Ovary (tissue), 9 donors: Measurements from ENCODE around the gene PID1. TPM values are rescaled to one million over a fixed set of nuclear protein-coding genes. Genes with fewer than 3 reads are reported as not detected.

Experiments
- DNase-seq, 5 donors: peaks; one replicate each; pipeline ENCODE4 v3.0.0-alpha.2; 2019 to 2020
- H3K27ac ChIP-seq, 2 donors: fragments of 200-600 bp; one replicate each; pipeline versions ENCODE4 v1.5.1 to v1.8.0; 2019 to 2022
- H3K27me3 ChIP-seq: fragments of 200-600 bp; one replicate; pipeline ENCODE4 v1.8.0; 2022
- H3K36me3 ChIP-seq: fragments of 200-600 bp; sonication (generic); one replicate; pipeline ENCODE4 v1.5.1; 2019
- H3K4me1 ChIP-seq: one replicate; pipeline ENCODE4 v1.8.1; 2013; ENCODE audit warnings: mild to moderate bottlenecking, moderate library complexity; ENCODE audit not compliant: insufficient read depth
- H3K4me3 ChIP-seq: fragments of 200-600 bp; sonication (generic); one replicate; pipeline ENCODE4 v1.5.1; 2017
- H3K9me3 ChIP-seq, 2 donors: fragments of 200-600 bp in 1 of 2; sonication (generic) in 1 of 2; one replicate each; pipeline versions ENCODE4 v1.5.1 to v1.8.1; 2013 to 2019; ENCODE audit warnings: mild to moderate bottlenecking in 1 of 2, moderate library complexity in 1 of 2
- EP300 ChIP-seq: sonication (generic); formaldehyde crosslinking; IDR thresholded peaks from one replicate; pipeline ENCODE4 v1.6.1; 2017; ENCODE audit warnings: antibody characterized with exemption
- POLR2A ChIP-seq: fragments of 450-650 bp; IDR thresholded peaks from one replicate; pipeline ENCODE4 v1.6.1; 2017; ENCODE audit warnings: antibody characterized with exemption, mild to moderate bottlenecking, moderate library complexity
- WGBS, 3 donors: extraction: QIAGEN DNeasy Blood & Tissue Kit in 1 of 3; methylation state at CpG; one replicate each; pipeline versions ENCODE4 v1.1.5 to v1.1.7; 2013 to 2017; 5-methylcytosine and 5-hydroxymethylcytosine counted together
- intact Hi-C, 4 donors: fragments of 100-400 bp; cut with DNase I; formaldehyde crosslinking; loops; one replicate each; pipeline versions ENCODE4 v1.11.0 to v1.15.1; 2022 to 2023
- polyA plus RNA-seq, 2 donors: library from polyadenylated mRNA; stranded (reverse); fragments of 200-250 nt in 1 of 2; fragments of 350-450 nt in 1 of 2; fragmentation: Illumina TruSeq in 1 of 2; extraction: RNeasy Lipid Tissue Mini Kit (QIAGEN cat#74804) in 1 of 2; gene quantifications; one replicate each; pipeline ENCODE4 v1.2.3, GENCODE V29; 2013 to 2014
- total RNA-seq, 7 donors: library from RNA; depleted of rRNA in 2 of 7; stranded (reverse); fragments of >200 nt in 2 of 7; fragmentation: NEBNext Ultra II Directional in 3 of 7; extraction: Animal tissue kit (Norgen Biotek cat#: 25700) in 3 of 7; gene quantifications; one replicate each; pipeline versions ENCODE4 v1.1.0 to v1.2.4, GENCODE V29; 2016 to 2023
- TF ChIP-seq, protein P1 (sequence below), 3 donors: fragments of 450-650 bp in 2 of 3; fragments of 200-600 bp in 1 of 3; IDR thresholded peaks; one replicate each; pipeline versions ENCODE4 v1.5.1 to v1.8.0; 2016 to 2022; ENCODE audit warnings: antibody characterized with exemption in 3 of 3, mild to moderate bottlenecking in 1 of 3
- donor health status: DM: no; HTN: no; CAD: no; lungs with moderate emphysema.
- donor health status: DM: no; HTN: no; CAD: no.
- donor health status: Bipolar disorder and iron deficiency.
- donor health status: DM: yes; HTN: yes; CAD: no.
- donor health status: DM: no; HTN: no; CAD: no.
- donor health status: DM: yes; HTN: yes; CAD: no.

PID1 gene
- total and polyA plus RNA-seq, 9 donors: 19.8 to 66.1 (median 32.4) TPM

DNA sequence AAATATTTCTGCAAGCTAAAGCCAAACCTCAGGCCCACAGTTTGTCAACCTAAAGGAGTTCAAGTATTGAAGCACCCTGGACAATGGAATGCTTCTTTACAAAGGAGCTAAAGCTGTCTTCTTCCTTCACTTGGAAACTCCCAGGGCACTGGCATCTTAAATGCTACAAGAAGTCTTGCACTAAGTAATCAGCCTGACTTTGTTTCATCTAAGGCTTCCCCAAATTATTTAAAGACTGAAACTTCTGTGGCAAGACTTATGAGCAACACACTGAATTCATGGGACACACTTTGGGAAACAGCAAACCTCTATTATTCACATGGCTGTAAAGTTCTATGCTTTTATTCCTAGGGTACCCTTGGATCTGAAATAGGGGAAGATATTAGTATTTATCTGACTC lies 14.7 kb downstream of the PID1 start:
- no peaks in the 10 kb centered on the region for H3K36me3 ChIP-seq

DNA sequence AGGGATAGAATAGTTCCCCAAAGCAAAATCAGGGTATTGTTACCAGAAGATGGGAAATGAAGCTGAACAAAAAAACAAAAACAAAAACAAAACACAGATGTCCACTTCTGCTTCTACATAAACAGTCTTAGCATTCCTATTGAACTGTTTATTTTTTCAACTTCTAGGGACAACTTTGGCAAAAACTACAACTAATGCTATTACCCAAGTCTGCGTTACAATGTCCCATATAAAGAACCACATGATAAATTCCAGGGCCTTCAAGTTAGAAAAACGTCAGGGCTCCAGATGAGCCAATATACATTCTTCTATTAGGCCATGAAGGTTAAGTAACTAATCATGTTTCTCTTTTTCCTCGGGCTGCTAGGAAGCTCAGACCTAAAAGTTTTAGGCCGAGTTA lies 16.9 kb downstream of the PID1 start:
- Histone ChIP-seq H3K27me3 (no peaks in the 10 kb centered on the region), H3K4me1 (no peaks in the 10 kb centered on the region), H3K27ac (no peak overlapping the region), H3K36me3 (no peaks in the 10 kb centered on the region), H3K9me3 (no peaks in the 10 kb centered on the region), H3K4me3 (no peak overlapping the region)
- no peak for DNase-seq
- WGBS, 3 donors: 55 to 68% (median 56%) methylated on average over 4 of the region's 4 CpGs
- intact Hi-C loops: no loop called here
- TF ChIP-seq, protein P1, sequence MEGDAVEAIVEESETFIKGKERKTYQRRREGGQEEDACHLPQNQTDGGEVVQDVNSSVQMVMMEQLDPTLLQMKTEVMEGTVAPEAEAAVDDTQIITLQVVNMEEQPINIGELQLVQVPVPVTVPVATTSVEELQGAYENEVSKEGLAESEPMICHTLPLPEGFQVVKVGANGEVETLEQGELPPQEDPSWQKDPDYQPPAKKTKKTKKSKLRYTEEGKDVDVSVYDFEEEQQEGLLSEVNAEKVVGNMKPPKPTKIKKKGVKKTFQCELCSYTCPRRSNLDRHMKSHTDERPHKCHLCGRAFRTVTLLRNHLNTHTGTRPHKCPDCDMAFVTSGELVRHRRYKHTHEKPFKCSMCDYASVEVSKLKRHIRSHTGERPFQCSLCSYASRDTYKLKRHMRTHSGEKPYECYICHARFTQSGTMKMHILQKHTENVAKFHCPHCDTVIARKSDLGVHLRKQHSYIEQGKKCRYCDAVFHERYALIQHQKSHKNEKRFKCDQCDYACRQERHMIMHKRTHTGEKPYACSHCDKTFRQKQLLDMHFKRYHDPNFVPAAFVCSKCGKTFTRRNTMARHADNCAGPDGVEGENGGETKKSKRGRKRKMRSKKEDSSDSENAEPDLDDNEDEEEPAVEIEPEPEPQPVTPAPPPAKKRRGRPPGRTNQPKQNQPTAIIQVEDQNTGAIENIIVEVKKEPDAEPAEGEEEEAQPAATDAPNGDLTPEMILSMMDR (IDR thresholded peaks at IDR 0.05): no peak
- no peak for TF ChIP-seq POLR2A
- TF ChIP-seq EP300: no peak

More for the DNA sequence above, 14.7 kb downstream of the PID1 start:
- TF ChIP-seq, protein P1 (IDR thresholded peaks at IDR 0.05): no peak
- TF ChIP-seq EP300: no peak
- no peak for TF ChIP-seq POLR2A
- Histone ChIP-seq H3K27me3 (no peaks in the 10 kb centered on the region), H3K9me3 (no peaks in the 10 kb centered on the region), H3K4me3 (no peak overlapping the region), H3K27ac (no peak overlapping the region), H3K4me1 (no peaks in the 10 kb centered on the region)
- intact Hi-C loops: no loop called here
- DNase-seq: no peak

DNA sequence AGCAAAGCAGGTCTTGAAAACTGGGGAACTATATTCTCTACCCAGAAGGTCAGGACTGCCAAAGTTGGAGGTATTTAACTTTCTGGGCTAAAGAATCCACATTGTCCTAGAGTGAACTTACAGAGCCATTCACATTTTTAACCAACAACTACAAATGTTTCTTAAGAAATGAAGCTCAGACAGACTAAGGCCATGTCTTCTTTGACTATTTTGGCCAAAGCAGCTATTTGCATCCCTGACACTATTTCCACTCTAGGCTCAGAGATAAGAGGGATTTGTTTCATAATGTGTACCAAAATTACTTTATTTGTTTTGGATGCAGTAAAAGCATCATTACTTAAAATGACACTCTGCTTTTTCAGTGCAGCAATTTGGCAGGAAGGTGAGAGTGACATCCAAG lies 18.1 kb downstream of the PID1 start:
- Histone ChIP-seq H3K27me3 (no peaks in the 10 kb centered on the region), H3K36me3 (no peaks in the 10 kb centered on the region), H3K27ac (no peak overlapping the region), H3K4me1 (no peaks in the 10 kb centered on the region), H3K4me3 (no peak overlapping the region), H3K9me3 (no peaks in the 10 kb centered on the region)
- no peak for DNase-seq
- no peak for TF ChIP-seq POLR2A
- TF ChIP-seq, protein P1 (IDR thresholded peaks at IDR 0.05): no peak
- no peak for TF ChIP-seq EP300
- intact Hi-C loops: no loop called here

DNA sequence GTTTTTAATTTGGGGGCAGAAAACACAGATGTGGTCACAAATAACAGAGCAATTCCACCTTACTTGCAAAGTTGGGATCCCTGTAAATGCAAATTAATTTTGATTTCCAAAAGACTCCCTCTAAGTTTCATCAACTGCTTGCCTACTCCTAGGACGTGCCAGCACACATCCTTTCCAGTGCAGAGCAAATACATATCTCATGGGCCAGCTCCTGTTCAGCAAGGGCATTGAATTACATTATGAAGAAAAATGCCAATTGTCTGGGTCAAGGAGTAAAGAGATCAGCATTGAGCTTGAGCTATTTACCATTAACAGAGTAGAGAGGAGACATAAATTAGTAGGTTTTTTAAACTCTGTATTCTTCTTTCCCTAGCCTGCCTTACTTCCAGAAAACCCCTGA lies 18.8 kb downstream of the PID1 start:
- Histone ChIP-seq H3K27ac (no peak overlapping the region), H3K27me3 (no peaks in the 10 kb centered on the region), H3K36me3 (no peaks in the 10 kb centered on the region), H3K9me3 (no peaks in the 10 kb centered on the region), H3K4me3 (no peak overlapping the region), H3K4me1 (peaks cover 2% of the 10 kb centered on the region)
- DNase-seq: no peak
- TF ChIP-seq, protein P1 (IDR thresholded peaks at IDR 0.05): no peak
- TF ChIP-seq EP300 (no peak), POLR2A (no peak)
- WGBS, 3 donors: 75 to 88% (median 81%) methylated on average over 1 of the region's 1 CpG
- intact Hi-C loops: no loop called here

DNA sequence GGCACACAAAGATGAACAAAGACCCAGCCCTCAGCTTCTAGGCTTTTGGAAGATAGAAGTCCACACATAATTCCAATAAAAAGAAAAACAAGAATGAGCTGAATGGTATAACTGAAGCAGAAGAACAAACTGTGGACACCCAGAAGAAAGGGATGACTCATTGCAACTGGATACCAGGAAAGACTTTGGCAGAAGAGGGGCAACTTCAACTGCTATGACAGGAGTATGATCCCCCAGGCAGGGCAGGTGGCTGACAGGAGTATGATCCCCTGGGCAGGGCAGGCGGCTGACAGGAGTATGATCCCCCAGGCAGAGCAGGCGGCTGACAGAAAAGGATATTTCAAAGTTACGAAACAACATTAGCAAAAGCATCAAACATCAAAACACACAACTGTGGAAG lies 21.6 kb downstream of the PID1 start:
- H3K4me1 ChIP-seq: peaks cover 3% of the 10 kb centered on the region
- intact Hi-C loops: no loop called here
- no peak overlapping the region for H3K4me3 ChIP-seq

More for the DNA sequence above, 21.6 kb downstream of the PID1 start:
- Histone ChIP-seq H3K27me3 (no peaks in the 10 kb centered on the region), H3K27ac (no peak overlapping the region), H3K9me3 (no peaks in the 10 kb centered on the region), H3K36me3 (no peaks in the 10 kb centered on the region)
- no peak for DNase-seq
- 95 to 99% (median 96%) methylated on average over 3 of the region's 3 CpGs for WGBS, 3 donors
- TF ChIP-seq POLR2A (no peak), EP300 (no peak)
- TF ChIP-seq, protein P1 (IDR thresholded peaks at IDR 0.05): no peak
